ENCODE results near the gene SLC24A1.
A peak's percentile ranks its signal among the peaks of the same experiment; 100 is the strongest.

Gene SLC24A1

DNA sequence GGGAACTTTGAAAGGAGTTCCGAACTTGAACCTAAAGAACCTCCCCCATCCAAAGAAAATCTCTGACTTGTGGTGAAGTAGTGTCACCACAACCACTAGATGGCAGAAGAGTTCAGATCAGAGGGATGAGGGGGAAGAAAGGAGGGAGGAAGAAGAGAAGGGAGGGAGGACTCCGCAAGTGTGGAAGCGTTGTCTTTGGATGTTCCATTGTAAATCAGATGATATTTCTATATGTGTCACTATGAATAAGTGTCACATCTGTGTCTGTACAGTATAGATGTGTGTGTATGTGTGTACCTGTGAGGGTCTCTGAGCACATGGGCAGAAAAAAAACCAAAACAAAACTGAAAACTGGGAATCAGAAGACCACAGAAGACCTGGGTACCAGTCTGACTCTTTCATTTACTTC lies 16.9 kb downstream of the SLC24A1 start:
- DNase-seq: peak in 1 of 2 donors; percentile 83
- no peak overlapping the region for H3K9ac ChIP-seq (ENCODE audit: low read length)

DNA sequence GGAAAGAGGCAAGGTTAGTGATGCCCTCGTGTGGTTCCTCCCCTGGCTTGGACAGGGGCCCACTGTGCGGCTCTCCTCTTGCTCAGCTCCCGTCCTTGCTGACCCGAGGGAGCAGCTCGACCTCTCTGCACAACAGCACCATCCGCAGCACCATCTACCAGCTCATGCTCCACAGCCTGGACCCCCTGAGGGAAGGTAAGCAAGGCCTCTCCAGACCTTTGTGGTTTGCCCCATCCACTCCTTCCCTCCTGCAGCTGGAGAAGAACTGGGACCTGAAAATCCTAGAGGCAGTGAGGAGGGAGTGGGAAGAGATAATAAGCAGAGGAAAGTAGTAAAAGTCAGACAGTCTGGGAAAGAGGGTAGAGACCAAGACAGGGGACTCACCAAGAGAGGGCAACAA lies 17.8 kb downstream of the SLC24A1 start:
- Histone ChIP-seq H3K18ac (ENCODE audit: low read length) (no peak overlapping the region), H3K4me1 (ENCODE audit: control insufficient read depth in 1 of 2, insufficient read depth in 2 of 2, low read length in 2 of 2) (peaks cover 4 to 8% of the 10 kb centered on the region in 2 experiments), H4K12ac (ENCODE audit: low read depth, low read length) (no peak overlapping the region), H3K36me3 (ENCODE audit: control insufficient read depth in 1 of 2, insufficient read depth in 2 of 2, low read length in 2 of 2) (no peaks in the 10 kb centered on the region), H3K27me3 (ENCODE audit: insufficient read depth, low read length) (no peaks in the 10 kb centered on the region), H2AK5ac (ENCODE audit: low read length) (no peak overlapping the region), H3K4me2 (ENCODE audit: low read length) (no peak overlapping the region), H3K9me3 (ENCODE audit: insufficient read depth, low read depth, low read length) (peaks cover 2% of the 10 kb centered on the region), H2BK120ac (ENCODE audit: insufficient read depth, low read length, poor library complexity) (no peak overlapping the region), H3K27ac (ENCODE audit: low read depth, low read length) (no peak overlapping the region), H3K4me3 (ENCODE audit: low read depth, low read length) (no peak overlapping the region), H2AFZ (ENCODE audit: insufficient read depth, low read length, poor library complexity) (no peak overlapping the region), H3K14ac (ENCODE audit: low read length) (no peak overlapping the region), H4K91ac (ENCODE audit: low read depth, low read length) (no peak overlapping the region), H3K4ac (ENCODE audit: low read depth, low read length) (no peak overlapping the region), H4K8ac (ENCODE audit: low read depth, low read length) (no peak overlapping the region), H2BK12ac (ENCODE audit: low read length) (no peak overlapping the region), H2BK5ac (ENCODE audit: low read depth, low read length, poor library complexity) (no peak overlapping the region), H3K79me2 (ENCODE audit: control insufficient read depth, insufficient read depth, low read length, poor library complexity) (no peaks in the 10 kb centered on the region), H3K9ac (ENCODE audit: low read length) (no peak overlapping the region), H3K79me1 (ENCODE audit: low read length) (no peaks in the 10 kb centered on the region), H3K23ac (ENCODE audit: low read length) (no peak overlapping the region)
- no CpG with 5 or more reads among the region's 6 CpGs for WGBS (ENCODE audit: extremely low coverage, insufficient coverage, insufficient read length)
- no peak for DNase-seq

More for the DNA sequence above, 16.9 kb downstream of the SLC24A1 start:
- Histone ChIP-seq H3K23ac (ENCODE audit: low read length) (no peak overlapping the region), H3K27me3 (ENCODE audit: insufficient read depth, low read length) (no peaks in the 10 kb centered on the region), H4K12ac (ENCODE audit: low read depth, low read length) (no peak overlapping the region), H3K4me1 (ENCODE audit: control insufficient read depth in 1 of 2, insufficient read depth in 2 of 2, low read length in 2 of 2) (peaks cover 4 to 8% of the 10 kb centered on the region in 2 experiments), H4K91ac (ENCODE audit: low read depth, low read length) (no peak overlapping the region), H3K27ac (ENCODE audit: low read depth, low read length) (no peak overlapping the region), H2BK12ac (ENCODE audit: low read length) (no peak overlapping the region), H3K18ac (ENCODE audit: low read length) (no peak overlapping the region), H4K8ac (ENCODE audit: low read depth, low read length) (no peak overlapping the region), H3K36me3 (ENCODE audit: control insufficient read depth in 1 of 2, insufficient read depth in 2 of 2, low read length in 2 of 2) (no peaks in the 10 kb centered on the region), H3K79me2 (ENCODE audit: control insufficient read depth, insufficient read depth, low read length, poor library complexity) (no peaks in the 10 kb centered on the region), H2BK5ac (ENCODE audit: low read depth, low read length, poor library complexity) (no peak overlapping the region), H3K9me3 (ENCODE audit: insufficient read depth, low read depth, low read length) (peaks cover 2% of the 10 kb centered on the region), H2BK120ac (ENCODE audit: insufficient read depth, low read length, poor library complexity) (no peak overlapping the region), H3K79me1 (ENCODE audit: low read length) (no peaks in the 10 kb centered on the region), H3K4me2 (ENCODE audit: low read length) (no peak overlapping the region), H3K4ac (ENCODE audit: low read depth, low read length) (no peak overlapping the region), H2AFZ (ENCODE audit: insufficient read depth, low read length, poor library complexity) (no peak overlapping the region), H3K4me3 (ENCODE audit: low read depth, low read length) (no peak overlapping the region), H3K14ac (ENCODE audit: low read length) (no peak overlapping the region), H2AK5ac (ENCODE audit: low read length) (no peak overlapping the region)
- WGBS (ENCODE audit: extremely low coverage, insufficient coverage, insufficient read length): no CpG with 5 or more reads among the region's 3 CpGs

DNA sequence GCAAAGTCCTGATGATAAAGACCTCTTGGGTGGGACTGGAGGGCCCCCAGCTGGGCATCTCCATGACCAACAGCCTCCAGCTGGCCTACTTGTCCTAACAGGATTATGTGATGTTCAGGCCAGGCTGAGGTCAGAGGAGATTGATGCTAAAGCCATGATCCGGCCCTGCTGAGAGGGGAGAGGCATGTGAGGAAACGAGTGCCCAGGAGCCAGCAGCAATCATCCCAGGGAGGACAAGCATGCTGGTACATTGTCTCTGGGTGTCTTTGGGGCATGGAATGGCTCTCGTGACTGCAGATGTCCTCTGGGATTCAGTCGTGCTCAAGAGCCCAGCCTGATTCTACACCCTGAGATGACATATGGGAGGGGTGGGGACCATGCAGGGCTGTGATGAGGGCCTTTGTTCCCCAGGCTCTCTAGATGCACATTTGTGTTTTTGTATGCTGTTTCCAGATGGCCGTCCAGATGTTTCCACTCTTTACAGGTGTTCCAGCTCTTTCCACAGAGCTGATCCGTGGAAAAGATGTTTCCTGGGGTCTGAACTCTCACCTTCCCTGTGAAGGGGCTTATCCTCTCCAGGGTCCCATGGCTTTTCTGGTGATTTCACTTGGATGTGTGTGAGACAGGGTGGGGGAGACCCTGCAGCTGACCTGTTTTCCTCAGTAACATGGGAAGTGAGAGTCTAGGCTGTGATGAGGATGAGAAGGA lies 20.2 kb downstream of the SLC24A1 start:
- Histone ChIP-seq H3K79me1 (ENCODE audit: low read length) (no peaks in the 10 kb centered on the region), H3K4me3 (ENCODE audit: low read depth, low read length) (no peak overlapping the region), H3K9me3 (ENCODE audit: insufficient read depth, low read depth, low read length) (peaks cover 2% of the 10 kb centered on the region), H2BK5ac (ENCODE audit: low read depth, low read length, poor library complexity) (no peak overlapping the region), H3K4me2 (ENCODE audit: low read length) (no peak overlapping the region), H3K4ac (ENCODE audit: low read depth, low read length) (no peak overlapping the region), H4K91ac (ENCODE audit: low read depth, low read length) (no peak overlapping the region), H2BK12ac (ENCODE audit: low read length) (no peak overlapping the region), H2AK5ac (ENCODE audit: low read length) (no peak overlapping the region), H3K23ac (ENCODE audit: low read length) (no peak overlapping the region), H4K8ac (ENCODE audit: low read depth, low read length) (no peak overlapping the region), H3K36me3 (ENCODE audit: control insufficient read depth in 1 of 2, insufficient read depth in 2 of 2, low read length in 2 of 2) (no peaks in the 10 kb centered on the region), H4K12ac (ENCODE audit: low read depth, low read length) (no peak overlapping the region), H2AFZ (ENCODE audit: insufficient read depth, low read length, poor library complexity) (no peak overlapping the region), H3K27ac (ENCODE audit: low read depth, low read length) (no peak overlapping the region), H3K4me1 (ENCODE audit: control insufficient read depth in 1 of 2, insufficient read depth in 2 of 2, low read length in 2 of 2) (peaks cover 4 to 8% of the 10 kb centered on the region in 2 experiments), H3K9ac (ENCODE audit: low read length) (no peak overlapping the region), H3K18ac (ENCODE audit: low read length) (peak overlapping the region; percentile 32), H2BK120ac (ENCODE audit: insufficient read depth, low read length, poor library complexity) (no peak overlapping the region), H3K14ac (ENCODE audit: low read length) (no peak overlapping the region), H3K27me3 (ENCODE audit: insufficient read depth, low read length) (no peaks in the 10 kb centered on the region), H3K79me2 (ENCODE audit: control insufficient read depth, insufficient read depth, low read length, poor library complexity) (no peaks in the 10 kb centered on the region)
- no peak for DNase-seq
- WGBS (ENCODE audit: extremely low coverage, insufficient coverage, insufficient read length): no CpG with 5 or more reads among the region's 6 CpGs

DNA sequence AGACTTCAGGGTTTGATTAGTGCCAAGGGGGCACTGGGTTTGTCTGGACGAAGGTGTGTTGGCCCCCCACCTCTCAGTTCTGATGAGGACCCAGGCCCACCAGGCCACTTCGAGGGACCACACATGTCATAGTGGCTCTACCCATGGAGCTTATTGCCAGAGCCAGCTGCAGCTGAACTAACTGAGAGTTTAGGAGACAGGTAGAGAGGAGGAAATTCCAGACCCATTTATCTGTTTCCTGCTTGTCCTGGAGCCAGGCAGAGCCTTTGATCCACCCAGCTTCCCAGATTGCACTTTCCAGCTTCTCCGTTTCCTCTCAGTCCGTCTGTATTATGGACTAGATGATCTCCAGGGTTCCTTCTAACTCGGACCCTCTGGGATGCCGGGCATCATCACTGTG lies 20.9 kb downstream of the SLC24A1 start:
- Histone ChIP-seq H2BK12ac (ENCODE audit: low read length) (no peak overlapping the region), H2BK5ac (ENCODE audit: low read depth, low read length, poor library complexity) (no peak overlapping the region), H3K79me1 (ENCODE audit: low read length) (no peaks in the 10 kb centered on the region), H4K8ac (ENCODE audit: low read depth, low read length) (no peak overlapping the region), H3K27me3 (ENCODE audit: insufficient read depth, low read length) (no peaks in the 10 kb centered on the region), H3K36me3 (ENCODE audit: control insufficient read depth in 1 of 2, insufficient read depth in 2 of 2, low read length in 2 of 2) (no peaks in the 10 kb centered on the region), H4K12ac (ENCODE audit: low read depth, low read length) (no peak overlapping the region), H3K79me2 (ENCODE audit: control insufficient read depth, insufficient read depth, low read length, poor library complexity) (no peaks in the 10 kb centered on the region), H2BK120ac (ENCODE audit: insufficient read depth, low read length, poor library complexity) (no peak overlapping the region), H3K4me3 (ENCODE audit: low read depth, low read length) (no peak overlapping the region), H3K27ac (ENCODE audit: low read depth, low read length) (no peak overlapping the region), H3K4ac (ENCODE audit: low read depth, low read length) (no peak overlapping the region), H3K18ac (ENCODE audit: low read length) (peak overlapping the region; percentile 32), H4K91ac (ENCODE audit: low read depth, low read length) (no peak overlapping the region), H3K9ac (ENCODE audit: low read length) (no peak overlapping the region), H2AFZ (ENCODE audit: insufficient read depth, low read length, poor library complexity) (no peak overlapping the region), H3K23ac (ENCODE audit: low read length) (no peak overlapping the region), H2AK5ac (ENCODE audit: low read length) (no peak overlapping the region), H3K4me1 (ENCODE audit: control insufficient read depth in 1 of 2, insufficient read depth in 2 of 2, low read length in 2 of 2) (peaks cover 4 to 8% of the 10 kb centered on the region in 2 experiments), H3K9me3 (ENCODE audit: insufficient read depth, low read depth, low read length) (peaks cover 2% of the 10 kb centered on the region), H3K14ac (ENCODE audit: low read length) (no peak overlapping the region), H3K4me2 (ENCODE audit: low read length) (no peak overlapping the region)
- DNase-seq: no peak
- WGBS (ENCODE audit: extremely low coverage, insufficient coverage, insufficient read length): no CpG with 5 or more reads among the region's 6 CpGs
